Tibial nerve (tissue), 4 donors: ENCODE measurements around the gene MITF. TPM values are rescaled to one million over a fixed set of nuclear protein-coding genes. Genes with fewer than 3 reads are reported as not detected.

ENCODE experiments used
- DNase-seq, 2 donors: peaks; one replicate each; pipeline ENCODE4 v3.0.0-alpha.2; 2019; ENCODE audit warnings: low spot score in 2 of 2
- H3K27ac ChIP-seq, 4 donors: fragments of 200-600 bp; sonication (generic) in 3 of 4; one replicate each; pipeline ENCODE4 v1.5.1; 2017 to 2019; ENCODE audit warnings: mild to moderate bottlenecking in 1 of 4
- H3K27me3 ChIP-seq, 2 donors: fragments of 200-600 bp; sonication (generic) in 1 of 2; one replicate each; pipeline versions ENCODE4 v1.5.1 to v1.6.0; 2017 to 2019
- H3K36me3 ChIP-seq, 3 donors: fragments of 200-600 bp; sonication (generic); one replicate each; pipeline ENCODE4 v1.5.1; 2018 to 2019
- H3K4me1 ChIP-seq, 4 donors: fragments of 200-600 bp; sonication (generic) in 3 of 4; one replicate each; pipeline ENCODE4 v1.5.1; 2017 to 2019
- H3K4me3 ChIP-seq, 4 donors: fragments of 200-600 bp; sonication (generic) in 3 of 4; one replicate each; pipeline ENCODE4 v1.5.1; 2017 to 2019; ENCODE audit warnings: mild to moderate bottlenecking in 1 of 4, moderate library complexity in 1 of 4
- H3K9me3 ChIP-seq, 4 donors: fragments of 200-600 bp; sonication (generic) in 3 of 4; one replicate each; pipeline ENCODE4 v1.5.1; 2017 to 2019
- CTCF ChIP-seq, 5 experiments: fragments of 200-600 bp in 3 of 5; fragments of 450-650 bp in 2 of 5; sonication (generic) in 3 of 5; IDR thresholded peaks; one replicate each; pipeline ENCODE4 v1.5.1; 2016 to 2019; ENCODE audit warnings: antibody characterized with exemption in 5 of 5, mild to moderate bottlenecking in 3 of 5, moderate library complexity in 2 of 5
- EP300 ChIP-seq, 2 donors: sonication (generic); formaldehyde crosslinking; IDR thresholded peaks; one replicate each; pipeline ENCODE4 v1.6.1; 2017; ENCODE audit warnings: antibody characterized with exemption in 2 of 2, mild to moderate bottlenecking in 1 of 2
- POLR2A ChIP-seq, 2 donors: fragments of 450-650 bp; IDR thresholded peaks; one replicate each; pipeline ENCODE4 v1.6.1; 2017; ENCODE audit warnings: antibody characterized with exemption in 2 of 2, mild to moderate bottlenecking in 2 of 2, moderate library complexity in 2 of 2
- WGBS, 2 donors: methylation state at CpG; one replicate each; pipeline ENCODE4 v1.1.5; 2018; 5-methylcytosine and 5-hydroxymethylcytosine counted together
- total RNA-seq, 4 donors: library from RNA; depleted of rRNA; stranded (reverse); fragments of >200 nt; gene quantifications; one replicate each; pipeline ENCODE4 v1.1.0, GENCODE V29; 2016

The MITF gene
- total RNA-seq, 4 donors from 2014 or later = 10.3 to 26.9 (median 15.5) TPM

DNA sequence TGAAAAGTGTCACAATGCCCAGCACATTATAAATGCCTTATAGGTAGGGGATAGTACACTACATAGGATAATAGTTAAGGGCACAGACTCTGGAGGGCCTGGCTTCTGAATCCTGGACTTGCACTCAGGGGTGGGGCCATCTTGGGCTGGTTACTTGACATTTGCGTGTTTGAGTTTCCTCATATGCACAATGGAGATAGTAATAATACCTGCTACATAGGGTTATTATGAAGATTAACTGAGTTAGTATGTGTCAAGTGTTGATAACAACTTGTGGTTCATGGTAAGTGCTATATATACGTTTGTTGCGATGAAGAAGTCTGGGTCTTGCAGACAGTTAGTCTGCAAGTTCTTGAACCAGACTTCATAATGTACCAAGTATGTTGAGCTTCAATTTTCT is 37.0 kb downstream of the MITF start:
- no peak overlapping the region for H3K4me3 ChIP-seq
- DNase-seq = no peak
- H3K9me3 ChIP-seq = no peaks in the 10 kb centered on the region
- H3K27ac ChIP-seq = no peak overlapping the region
- no peaks in the 10 kb centered on the region for H3K27me3 ChIP-seq
- no peak for TF ChIP-seq EP300 (IDR thresholded peaks at IDR 0.05)
- no peak for TF ChIP-seq CTCF (IDR thresholded peaks at IDR 0.05)
- no peak for TF ChIP-seq POLR2A (IDR thresholded peaks at IDR 0.05)
- H3K4me1 ChIP-seq = peaks cover 0 to 17% (median 0%) of the 10 kb centered on the region in 4 donors
- no peaks in the 10 kb centered on the region for H3K36me3 ChIP-seq
- WGBS, 2 donors = 97 to 99% methylated on average over 3 of the region's 3 CpGs

DNA sequence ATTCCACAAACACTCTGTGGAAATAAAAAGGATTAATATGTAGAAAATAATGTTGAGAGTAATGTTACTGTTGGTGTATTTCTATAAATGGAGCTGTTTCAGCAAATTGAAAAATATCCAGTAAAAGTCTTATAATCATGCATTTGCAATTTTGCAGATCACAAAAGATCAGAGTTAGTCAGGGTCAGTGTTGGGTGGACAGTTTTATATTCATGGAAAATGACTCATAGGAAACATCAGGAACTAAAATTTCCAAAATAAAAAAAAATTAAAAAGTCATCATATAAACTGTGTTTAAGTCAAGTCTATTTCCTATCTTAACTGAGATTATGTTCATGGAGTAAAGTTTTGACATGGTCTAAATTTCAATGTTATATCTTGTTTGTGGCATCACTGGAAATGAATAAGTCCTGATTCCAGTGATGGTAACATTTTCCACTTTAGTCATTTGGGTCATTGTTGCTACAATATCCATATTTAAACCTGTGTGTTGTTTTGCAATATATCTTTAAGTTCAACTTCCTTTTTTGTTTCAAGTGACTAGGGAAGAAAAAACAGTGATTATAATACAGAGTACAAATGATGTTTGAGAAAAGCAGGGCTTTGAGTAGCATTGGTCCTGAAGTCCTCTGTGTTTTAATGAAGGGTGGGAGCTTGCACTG is 37.8 kb downstream of the MITF start:
- no peak for TF ChIP-seq POLR2A (IDR thresholded peaks at IDR 0.05)
- no peak for TF ChIP-seq CTCF (IDR thresholded peaks at IDR 0.05)
- TF ChIP-seq EP300 (IDR thresholded peaks at IDR 0.05) = no peak
- peaks cover 0 to 15% (median 0%) of the 10 kb centered on the region in 4 donors for H3K4me1 ChIP-seq
- no peaks in the 10 kb centered on the region for H3K27me3 ChIP-seq
- H3K9me3 ChIP-seq = no peaks in the 10 kb centered on the region
- no peak overlapping the region for H3K4me3 ChIP-seq
- no peak for DNase-seq
- no peaks in the 10 kb centered on the region for H3K36me3 ChIP-seq
- H3K27ac ChIP-seq = no peak overlapping the region

DNA sequence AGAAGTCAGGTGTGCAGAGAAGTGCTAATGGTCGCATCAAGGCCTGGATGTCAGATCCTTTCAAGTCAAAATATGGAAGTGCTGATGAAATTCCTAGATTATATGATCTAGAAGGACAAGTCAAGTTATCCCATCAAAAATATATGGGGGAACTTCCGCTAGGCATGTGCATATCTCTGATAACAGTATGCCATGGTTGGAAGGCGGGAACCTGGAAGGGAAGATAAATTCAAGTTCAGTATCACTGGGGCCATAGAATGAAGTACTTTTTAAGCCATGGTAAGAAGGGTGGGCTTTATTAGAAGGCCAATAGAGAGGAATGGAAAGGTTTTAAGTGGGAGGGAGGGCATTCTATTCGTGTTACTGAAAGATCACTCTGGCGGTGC is 38.3 kb downstream of the MITF start:
- no peaks in the 10 kb centered on the region for H3K27me3 ChIP-seq
- no peaks in the 10 kb centered on the region for H3K36me3 ChIP-seq
- H3K27ac ChIP-seq = no peak overlapping the region
- 83 to 85% methylated on average over 5 of the region's 5 CpGs for WGBS, 2 donors
- no peak for DNase-seq
- no peak overlapping the region for H3K4me3 ChIP-seq
- no peaks in the 10 kb centered on the region for H3K9me3 ChIP-seq
- TF ChIP-seq CTCF (IDR thresholded peaks at IDR 0.05) = no peak
- TF ChIP-seq POLR2A (IDR thresholded peaks at IDR 0.05) = no peak
- no peak for TF ChIP-seq EP300 (IDR thresholded peaks at IDR 0.05)
- peaks cover 0 to 15% (median 0%) of the 10 kb centered on the region in 4 donors for H3K4me1 ChIP-seq

DNA sequence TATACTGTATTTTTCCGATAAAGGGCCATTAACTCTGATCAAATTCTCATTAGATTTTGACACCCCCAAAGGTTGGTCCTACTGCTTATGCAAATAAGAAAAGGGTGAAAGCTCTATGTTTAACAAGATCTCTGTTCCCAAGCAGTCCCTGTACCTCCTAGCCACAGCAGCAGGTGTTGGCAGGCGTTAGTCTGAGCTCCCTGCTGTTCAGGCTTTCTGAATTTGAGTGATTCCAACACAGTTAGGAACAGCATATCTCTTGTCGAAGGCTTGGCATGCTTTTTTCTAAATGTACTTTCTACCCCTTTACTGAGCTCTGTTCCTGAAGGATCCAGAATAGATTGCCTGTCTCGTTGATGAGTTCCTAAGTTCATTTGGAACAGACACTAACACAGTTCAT is 42.3 kb downstream of the MITF start:
- Histone ChIP-seq H3K4me1 (peaks cover 0 to 31% (median 2%) of the 10 kb centered on the region in 4 donors), H3K36me3 (no peaks in the 10 kb centered on the region), H3K4me3 (no peak overlapping the region), H3K9me3 (no peaks in the 10 kb centered on the region), H3K27me3 (no peaks in the 10 kb centered on the region), H3K27ac (no peak overlapping the region)
- WGBS, 2 donors = 78 to 83% methylated on average over 4 of the region's 4 CpGs
- no peak for DNase-seq
- TF ChIP-seq CTCF (IDR thresholded peaks at IDR 0.05) = no peak
- TF ChIP-seq EP300 (IDR thresholded peaks at IDR 0.05) = no peak
- TF ChIP-seq POLR2A (IDR thresholded peaks at IDR 0.05) = no peak

- no peak for DNase-seq
These were observed 45.8 kb downstream of the MITF start for GRCh38 chr3:69784954-69785514.

More at GRCh38 chr3:69784954-69785514, 45.8 kb downstream of the MITF start:
- no peak overlapping the region for H3K4me3 ChIP-seq
- WGBS, 2 donors = 66 to 69% methylated on average over 7 of the region's 7 CpGs
- H3K9me3 ChIP-seq = no peaks in the 10 kb centered on the region
- no peaks in the 10 kb centered on the region for H3K36me3 ChIP-seq
- no peak overlapping the region for H3K27ac ChIP-seq
- H3K27me3 ChIP-seq = no peaks in the 10 kb centered on the region
- TF ChIP-seq CTCF (IDR thresholded peaks at IDR 0.05) = no peak
- TF ChIP-seq POLR2A (IDR thresholded peaks at IDR 0.05) = no peak
- no peak for TF ChIP-seq EP300 (IDR thresholded peaks at IDR 0.05)
- H3K4me1 ChIP-seq = peaks cover 0 to 36% (median 2%) of the 10 kb centered on the region in 4 donors
